ENCODE results near the gene RAB39B.
"Not testable (repeated sequence)": the region's sequence is repeated elsewhere in the genome, so short reads cannot be mapped to it uniquely, and the experiment has no call there.

Gene RAB39B, protein sequence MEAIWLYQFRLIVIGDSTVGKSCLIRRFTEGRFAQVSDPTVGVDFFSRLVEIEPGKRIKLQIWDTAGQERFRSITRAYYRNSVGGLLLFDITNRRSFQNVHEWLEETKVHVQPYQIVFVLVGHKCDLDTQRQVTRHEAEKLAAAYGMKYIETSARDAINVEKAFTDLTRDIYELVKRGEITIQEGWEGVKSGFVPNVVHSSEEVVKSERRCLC

DNA sequence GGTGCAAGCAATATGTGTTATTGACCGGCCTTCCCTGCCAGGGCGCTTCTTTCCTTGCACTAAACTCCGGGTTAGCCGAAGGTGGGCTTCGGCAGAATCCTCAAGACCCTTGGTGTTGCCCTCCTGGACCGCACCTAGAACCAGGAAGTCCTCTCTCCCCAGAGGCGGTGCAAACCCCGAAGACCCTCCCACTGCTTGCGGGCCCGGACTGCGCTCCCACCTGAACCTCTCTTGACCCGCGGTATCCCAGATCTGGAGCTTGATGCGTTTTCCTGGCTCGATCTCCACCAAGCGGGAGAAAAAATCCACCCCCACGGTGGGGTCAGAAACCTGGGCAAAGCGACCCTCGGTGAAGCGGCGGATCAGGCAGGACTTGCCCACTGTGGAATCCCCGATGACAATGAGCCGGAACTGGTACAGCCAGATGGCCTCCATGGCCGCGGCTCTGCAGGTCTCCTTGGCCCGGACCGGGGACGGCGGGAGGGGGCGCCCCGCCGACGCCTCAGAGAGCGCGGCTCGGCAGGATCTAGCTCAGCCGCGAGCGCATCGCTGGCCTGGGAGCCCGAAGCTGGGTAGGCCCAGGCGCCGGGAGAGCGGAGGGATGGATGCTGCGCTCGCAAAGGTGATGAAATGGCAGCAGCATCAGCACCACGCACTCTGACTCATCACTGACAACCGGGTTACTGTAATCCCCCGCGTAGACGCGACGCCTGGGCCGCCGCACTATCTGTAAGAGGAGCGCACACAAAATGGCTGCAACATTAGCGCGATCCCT, at the start of gene RAB39B:
RAB39B (minus strand) TSS at position 638 of the 775 bp plus-strand sequence; CDS start at position 435, 203 bp downstream.
- peak; percentile 52 for DNase-seq

DNA sequence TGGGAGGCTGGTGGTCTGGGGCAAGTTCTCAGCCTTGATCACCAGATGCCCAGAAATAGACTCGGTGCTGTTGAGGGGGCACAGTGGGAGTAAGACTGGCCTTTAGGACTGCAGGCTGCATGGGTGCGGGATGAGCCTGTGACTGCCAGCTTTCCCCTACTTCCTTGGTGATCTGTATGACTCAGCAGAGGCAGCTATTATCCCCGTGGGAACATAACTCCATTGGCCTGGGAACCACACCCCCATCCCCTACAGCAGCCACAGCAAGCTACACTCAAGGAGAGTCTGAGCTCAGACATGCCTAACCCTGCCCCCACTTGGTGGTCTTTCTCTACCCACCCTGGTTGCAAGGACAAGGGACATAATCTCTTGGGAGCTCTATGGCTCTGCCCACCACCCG, 49.5 kb upstream of the RAB39B start:
- no peak for DNase-seq

DNA sequence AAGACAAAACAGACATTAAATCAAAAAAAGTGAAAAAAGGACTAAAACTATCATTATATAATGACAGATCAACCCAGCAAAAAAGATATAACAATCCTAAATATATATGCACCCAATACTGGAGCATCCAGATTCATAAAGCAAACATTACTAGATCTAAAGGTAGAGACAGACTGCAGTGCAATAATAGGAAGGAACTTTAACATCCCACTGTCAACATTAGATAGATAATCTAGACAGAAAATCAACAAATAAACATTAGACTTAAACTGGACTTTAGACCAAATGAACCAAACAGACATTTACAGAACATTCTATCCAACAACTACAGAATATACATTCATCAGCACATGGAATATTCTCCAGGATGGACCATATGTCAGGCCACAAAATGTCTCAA, 29.5 kb upstream of the RAB39B start:
- no peak for DNase-seq

DNA sequence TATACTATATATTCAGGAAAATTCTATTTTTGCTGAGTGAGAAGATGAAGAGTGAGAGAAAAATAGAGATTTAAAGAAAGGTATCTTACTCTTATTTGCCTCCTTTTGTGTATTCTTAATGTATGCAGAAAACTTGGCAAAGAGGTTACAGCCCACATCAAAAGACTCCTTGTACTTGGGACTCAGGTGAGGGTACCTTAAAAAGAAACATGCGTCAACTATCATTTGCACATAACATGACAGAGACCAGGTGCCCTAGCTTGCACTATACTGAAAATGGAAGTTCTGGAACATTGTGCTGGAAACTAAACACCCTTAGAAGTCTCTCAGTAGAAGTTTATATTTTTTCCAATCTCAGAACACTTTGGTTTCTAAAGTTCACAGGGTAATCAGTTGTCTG, 15.6 kb upstream of the RAB39B start:
- DNase-seq: no peak

DNA sequence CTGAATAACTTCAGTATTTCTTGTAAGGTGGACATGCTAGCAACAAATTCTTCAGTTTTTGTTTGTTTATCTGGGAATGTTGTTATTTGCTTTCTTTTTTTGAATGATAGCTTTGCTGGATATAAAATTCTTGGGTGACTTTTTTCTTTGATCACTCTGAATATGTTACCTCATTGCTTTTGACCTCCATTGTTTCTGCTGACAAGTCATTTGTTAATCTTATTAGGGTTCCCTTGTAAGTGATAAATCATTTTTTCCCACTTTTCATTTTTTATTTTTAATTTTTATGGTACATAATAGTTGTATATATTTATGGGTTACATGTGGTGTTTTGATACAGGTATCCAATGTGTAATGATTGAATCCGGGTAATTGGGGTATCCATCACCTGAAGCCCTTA, 6.7 kb upstream of the RAB39B start:
- DNase-seq: no peak

DNA sequence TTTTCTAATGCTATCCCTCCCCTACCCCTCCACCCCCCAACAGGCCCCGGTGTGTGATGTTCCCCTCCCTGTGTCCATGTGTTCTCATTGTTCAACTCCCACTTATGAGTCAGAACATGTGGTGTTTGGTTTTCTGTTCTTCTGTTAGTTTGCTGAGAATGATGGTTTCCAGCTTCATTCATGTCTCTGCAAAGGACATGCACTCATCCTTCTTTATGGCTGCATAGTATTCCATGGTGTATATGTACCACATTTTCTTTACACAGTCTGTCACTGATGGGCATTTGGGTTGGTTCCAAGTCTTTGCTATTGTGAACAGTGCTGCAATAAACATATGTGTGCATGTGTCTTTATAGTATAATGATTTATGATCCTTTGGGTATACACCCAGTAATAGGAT, 3.7 kb upstream of the RAB39B start:
- DNase-seq: not testable (repeated sequence)

DNA sequence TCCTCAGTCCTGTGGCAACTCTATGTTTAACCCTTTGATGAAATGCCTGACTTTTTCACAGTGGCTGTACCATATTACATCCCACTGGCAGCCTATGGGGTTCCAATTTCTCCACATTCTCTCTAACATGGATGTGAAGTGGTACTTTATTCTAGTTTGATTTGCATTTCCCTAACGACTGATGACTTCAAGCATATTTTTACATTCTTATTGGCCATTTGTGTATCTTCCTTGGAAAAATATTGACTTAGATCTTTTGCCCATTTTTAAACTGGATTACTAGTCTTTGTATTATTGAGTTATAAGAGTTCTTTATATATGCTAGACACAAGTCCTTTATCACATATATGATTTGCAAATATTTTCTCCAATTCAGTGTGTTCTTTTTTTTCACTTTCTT, 2.1 kb upstream of the RAB39B start:
- no peak for DNase-seq

DNA sequence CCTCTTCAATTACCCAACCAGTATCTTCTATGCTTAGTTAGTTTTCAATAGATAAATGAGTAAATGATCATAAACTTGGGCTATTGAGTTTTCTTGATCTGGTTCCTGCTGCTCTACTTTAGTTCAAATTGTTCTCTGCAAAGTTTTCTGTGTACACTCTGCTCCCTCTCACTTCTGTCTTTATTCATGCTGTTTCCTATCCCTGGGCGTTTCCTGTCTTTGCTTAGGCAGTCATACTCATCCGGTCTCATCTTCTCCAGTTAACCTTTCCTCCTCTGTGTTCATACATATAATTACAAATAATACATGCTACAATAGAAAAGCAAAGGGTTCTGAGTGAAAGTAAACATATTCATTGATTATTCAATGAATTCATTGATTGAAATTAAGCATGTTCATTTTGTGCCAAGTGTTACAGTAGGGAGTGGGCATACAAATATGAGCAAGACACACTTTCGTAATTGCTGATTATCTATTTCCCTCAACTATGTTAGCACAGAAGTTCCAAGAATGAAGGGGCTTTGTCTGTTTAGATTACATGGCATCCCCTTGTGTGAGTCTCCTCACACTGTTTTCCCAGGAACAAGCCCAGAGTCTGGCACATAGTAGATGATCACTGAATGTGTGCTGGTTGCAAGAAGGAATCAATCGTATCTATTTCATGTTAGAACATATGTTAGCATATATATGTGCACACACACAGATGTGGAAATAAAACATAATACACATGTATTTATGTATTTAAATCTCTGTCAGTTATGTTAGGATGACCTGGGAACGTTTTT, 1.1 kb downstream of the RAB39B start:
- no peak for DNase-seq

DNA sequence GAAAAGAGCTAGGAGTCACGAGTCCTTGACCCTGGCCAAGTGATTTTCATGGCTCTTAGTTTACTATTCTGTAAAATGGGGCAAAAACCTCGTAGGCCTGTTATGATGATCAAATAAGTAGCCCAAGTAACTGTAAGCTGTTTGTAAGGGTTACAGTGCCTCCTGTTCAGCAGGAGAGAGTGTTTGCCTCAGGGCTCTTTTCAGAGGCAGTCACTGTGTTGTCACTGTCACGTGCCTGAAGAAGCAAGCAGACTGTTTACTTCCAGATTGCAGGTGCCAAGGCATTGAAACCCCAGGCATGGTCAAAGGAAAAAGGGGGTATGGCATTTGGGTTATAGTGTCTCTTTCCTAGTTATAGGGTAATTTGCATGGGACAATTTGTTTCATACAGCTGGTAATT, 4.5 kb downstream of the RAB39B start:
- no peak for DNase-seq

DNA sequence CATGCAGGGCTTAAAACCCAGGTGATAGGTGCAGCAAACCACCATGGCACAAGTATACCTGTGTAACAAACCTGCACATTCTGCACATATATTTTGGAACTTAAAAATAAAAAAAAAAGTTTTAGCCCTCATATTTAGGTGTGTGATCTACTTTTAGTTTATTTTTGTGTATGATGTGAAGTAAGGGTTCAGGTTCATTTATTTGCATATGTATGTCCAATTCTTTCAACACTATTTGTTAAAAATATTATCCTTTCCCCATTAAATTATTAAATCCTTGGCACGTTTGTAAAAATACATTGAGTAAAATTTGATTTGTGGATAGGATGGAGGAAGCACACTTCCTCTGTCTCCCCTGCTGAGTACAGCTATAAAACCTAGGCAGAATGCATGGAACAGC, 12.9 kb downstream of the RAB39B start:
- no peak for DNase-seq

DNA sequence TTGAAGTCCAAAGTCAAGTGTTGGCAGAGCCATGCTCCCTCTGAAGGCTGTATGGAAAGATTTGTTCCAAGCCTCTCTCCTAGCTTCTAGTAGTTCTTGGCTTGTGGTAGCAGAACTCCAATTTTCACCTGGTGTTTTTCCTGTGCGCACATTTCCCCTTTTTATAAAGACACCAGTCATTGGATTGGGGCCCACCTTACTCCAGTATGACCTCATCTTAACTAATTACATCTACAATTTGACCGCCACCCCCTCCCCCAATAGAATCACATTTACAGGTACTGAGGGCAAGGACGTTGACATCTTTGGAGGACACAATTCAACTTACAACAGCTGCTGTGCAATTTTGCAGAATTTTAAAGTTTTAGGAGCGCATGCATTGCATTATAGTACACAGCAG, 16.8 kb downstream of the RAB39B start:
- no peak for DNase-seq

DNA sequence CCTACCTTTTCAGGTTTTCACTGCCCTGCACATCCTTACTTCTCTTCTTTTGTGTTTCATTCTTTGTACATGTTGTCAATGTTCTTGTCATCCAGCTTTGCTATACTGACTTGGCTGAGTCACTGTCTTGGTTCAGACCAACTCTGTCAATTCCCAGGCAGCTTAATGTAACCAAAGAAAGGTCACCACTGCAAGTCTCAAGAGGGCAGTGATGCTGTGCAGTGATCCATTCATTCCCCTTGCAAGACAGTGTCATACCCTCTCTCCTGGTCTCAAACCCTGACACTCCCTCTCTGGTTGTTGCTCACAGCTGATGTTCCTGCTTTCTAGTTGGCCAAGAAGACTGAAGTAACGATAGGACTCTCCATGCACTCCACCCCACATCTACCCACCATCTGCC, 17.5 kb downstream of the RAB39B start:
- DNase-seq: no peak

DNA sequence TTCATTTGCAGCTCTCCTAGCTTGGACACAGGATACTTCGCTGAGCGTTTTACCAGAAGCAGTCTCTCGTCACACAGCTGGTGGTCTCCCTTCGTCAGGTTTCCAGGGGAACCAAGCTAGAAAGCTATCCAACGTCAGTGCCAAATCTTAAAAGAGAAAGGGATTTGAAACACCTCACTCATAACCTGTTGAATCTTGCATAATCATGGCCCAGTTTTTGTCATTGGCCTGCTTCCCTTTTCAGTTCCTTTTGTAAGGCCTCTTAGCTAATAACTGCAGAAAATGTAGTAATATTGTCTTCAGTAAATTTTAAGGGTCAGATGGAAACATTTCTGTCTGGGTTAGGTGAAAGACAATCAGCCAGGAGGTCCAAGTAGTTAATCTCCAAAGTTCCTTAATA, 22.0 kb downstream of the RAB39B start:
- DNase-seq: no peak

DNA sequence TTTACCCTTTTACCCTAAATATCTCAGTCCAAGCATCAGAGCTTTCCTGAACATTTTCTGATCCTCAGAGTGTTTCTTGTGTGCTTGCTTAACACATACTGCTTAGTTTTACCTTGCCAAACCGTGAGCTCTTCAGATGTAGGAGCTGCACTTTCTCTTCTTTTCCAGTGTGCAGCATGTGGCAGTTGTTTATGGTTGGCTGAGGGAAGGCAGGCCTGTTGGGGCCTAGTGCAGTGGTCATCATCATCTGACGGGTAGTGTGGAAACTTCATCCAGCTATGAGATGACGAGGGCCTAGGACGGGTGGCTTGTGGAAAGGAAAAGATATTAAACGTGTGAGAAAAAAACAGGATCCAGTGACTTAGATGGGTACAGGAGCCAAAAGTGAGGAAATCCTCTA, 26.6 kb downstream of the RAB39B start:
- no peak for DNase-seq

DNA sequence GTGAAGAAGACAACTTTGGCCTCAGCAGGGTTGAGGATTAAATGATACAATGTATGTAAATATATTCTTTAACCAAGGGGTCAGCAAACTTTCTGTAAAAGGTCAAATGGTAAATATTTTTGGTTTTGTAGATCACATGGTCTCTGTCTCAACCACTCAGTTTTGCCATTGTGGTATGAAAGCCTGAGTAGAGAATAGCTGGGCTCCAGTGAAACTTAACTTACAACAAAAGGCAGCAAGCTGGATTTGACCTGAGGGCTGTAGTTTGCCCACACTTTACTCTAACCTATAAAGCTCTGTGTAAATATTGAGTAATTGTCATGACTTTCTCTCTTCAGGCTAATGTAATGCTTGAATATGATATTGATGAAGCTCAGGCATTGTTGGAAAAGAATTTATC, 28.4 kb downstream of the RAB39B start:
- no peak for DNase-seq

DNA sequence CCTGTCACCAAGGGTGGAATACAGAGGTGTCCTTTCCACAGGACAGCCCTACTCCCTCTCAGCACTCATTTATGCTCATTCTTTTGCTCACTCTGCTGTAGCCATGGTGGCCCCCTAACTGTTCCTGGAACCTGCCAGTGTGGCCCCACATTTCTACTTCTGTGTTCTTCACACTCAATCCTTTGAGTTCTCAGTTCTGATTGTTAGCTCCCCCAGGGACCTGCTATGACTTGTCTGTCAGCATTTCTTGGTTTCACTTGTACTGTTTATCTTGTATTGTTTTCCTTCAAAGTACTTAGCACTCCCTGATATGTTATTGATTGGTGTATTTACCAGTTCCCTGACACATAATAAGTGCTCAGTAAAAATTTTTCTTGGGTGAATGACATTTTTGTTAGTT, 33.1 kb downstream of the RAB39B start:
- DNase-seq: no peak

DNA sequence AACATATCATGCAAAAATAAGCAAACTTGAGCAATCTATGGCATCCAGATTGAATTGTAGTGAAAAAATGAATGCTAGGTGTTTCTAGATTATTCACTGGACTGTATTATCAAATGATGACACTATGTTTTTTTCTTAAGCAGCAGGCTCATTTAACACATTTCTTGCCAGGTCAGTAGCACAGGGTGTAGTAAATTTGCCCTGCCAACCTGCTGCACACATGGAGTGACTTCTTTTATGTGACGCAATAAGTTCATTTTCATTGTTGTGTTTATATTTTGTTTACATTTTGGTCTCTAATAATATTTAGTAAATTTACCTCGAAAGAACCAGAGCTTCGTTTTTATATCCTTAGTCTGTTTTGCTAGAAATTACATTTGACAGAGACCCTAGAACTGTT, 38.5 kb downstream of the RAB39B start:
- no peak for DNase-seq

DNA sequence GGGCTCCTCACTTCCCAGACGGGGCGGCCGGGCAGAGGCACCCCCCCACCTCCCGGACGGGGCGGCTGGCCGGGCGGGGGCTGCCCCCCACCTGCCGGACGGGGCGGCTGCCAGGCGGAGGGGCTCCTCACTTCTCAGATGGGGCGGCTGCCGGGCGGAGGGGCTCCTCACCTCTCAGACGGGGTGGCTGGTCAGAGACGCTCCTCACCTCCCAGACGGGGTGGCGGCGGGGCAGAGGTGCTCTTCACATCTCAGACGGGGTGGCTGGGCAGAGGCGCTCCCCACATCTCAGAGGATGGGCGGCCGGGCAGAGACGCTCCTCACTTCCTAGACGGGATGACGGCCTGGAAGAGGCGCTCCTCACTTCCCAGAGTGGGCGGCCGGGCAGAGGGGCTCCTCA, 40.5 kb downstream of the RAB39B start:
- DNase-seq: not testable (repeated sequence)

DNA sequence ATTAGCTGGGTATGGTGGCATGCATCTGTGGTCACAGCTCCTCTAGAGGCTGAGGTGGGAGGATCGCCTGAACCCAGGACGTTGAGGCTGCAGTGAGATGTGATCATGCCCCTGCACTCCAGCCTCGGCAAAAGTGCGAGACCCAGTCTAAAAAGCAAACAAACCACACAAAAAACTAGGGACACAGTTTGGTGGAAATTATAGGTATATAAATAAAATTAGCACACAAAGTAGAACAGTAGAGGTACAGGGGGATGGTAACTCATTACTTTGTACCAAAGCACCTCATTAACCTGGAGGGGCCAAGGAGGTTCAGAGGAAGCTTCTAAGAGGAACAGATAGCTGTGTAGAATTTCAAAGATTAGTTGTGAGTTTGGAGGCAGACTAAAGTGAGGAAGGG, 42.9 kb downstream of the RAB39B start:
- DNase-seq: no peak

DNA sequence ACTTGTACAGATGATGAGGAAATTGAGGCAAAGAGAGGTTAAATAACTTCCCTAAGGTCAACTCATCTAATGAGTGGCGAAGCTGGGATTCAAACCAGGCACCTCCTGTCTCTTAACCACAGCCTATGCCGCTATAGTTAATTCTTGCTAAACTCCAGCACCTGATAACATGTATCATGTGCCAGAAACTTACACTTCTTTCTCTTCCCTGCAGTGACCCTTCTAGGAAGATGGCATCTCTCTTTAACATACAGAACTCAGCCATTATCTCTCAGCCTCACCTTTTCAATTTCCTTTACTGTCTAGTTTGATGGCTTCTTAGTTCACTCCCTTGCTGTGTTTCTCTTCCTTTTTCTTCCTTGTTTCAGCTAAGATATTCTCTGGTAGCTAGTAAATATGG, 45.5 kb downstream of the RAB39B start:
- no peak for DNase-seq

DNA sequence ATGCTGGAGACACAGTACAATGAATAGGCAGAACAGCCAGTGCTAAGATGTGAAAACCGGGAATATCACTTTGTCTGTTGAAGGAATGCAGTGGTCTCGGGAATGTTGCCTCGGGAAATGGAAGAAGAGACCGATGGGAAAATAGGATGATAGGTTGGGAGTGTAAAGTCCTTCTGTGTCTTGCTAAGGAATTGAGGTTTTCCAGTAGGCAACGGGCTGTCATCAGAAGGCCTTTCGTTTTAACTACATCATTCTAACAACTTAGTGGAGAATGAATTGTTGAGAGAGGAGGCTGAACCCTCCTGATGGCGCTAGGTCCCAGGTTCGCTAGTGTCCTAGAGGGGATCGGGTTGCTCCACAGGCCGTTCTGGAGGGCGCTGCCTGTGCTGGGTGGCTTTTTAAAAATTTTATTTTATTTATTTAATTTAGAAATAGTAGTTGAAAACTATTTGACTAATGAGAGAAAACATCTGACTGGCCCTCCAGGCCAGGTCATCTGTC, 47.3 kb downstream of the RAB39B start:
- DNase-seq: no peak

DNA sequence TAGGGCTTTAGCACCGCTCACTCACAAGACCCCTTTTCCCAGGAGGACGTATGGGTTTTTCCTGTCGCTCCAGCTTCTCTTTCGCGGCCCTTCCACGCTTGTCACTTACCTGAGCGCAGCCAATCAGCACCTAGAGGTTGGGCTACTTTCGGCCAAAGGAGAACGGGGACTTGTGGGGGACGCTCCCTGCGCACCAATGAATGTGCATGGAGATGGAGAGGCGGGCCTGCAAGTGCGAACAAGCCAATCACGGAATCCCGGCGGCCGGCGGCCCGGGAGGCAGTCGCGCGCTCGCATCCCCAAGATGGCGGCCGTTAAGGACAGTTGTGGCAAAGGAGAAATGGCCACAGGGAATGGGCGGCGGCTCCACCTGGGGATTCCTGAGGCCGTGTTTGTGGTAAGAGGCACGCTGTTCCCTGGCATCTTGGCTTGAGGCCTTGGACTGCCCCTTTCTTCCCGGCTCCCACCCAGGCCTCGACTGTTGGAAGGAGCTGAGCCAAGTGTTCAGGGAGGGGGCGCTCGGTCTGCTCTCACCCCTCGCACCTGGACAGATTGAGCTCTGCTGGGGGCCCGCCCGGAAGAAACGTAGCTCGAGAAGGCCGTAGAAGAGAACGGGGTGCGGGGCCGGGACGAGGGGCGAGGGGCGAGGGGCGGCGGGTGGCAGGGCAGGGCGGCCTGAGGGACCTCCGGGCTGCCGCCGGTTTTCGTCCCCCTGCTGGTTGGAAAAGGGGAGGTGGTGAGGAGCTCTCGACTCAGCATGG, 47.9 kb downstream of the RAB39B start, which contains the start of gene VBP1:
VBP1 (plus strand) TSS at position 282 of the 761 bp plus-strand sequence; CDS start at position 305, 23 bp downstream.
- DNase-seq: peak; percentile 93

Measured in NCI-H187 treated with DMSO at 0.1 percent for 48 hours (cell line).